Keratinocyte (primary cell): ENCODE measurements around the gene KRT84. TPM values are rescaled to one million over a fixed set of nuclear protein-coding genes. Genes with fewer than 3 reads are reported as not detected.

Source experiments
- DNase-seq: peaks from one replicate; pipeline ENCODE4 v3.0.0-alpha.2; 2011; ENCODE audit warnings: low read depth, missing footprints, low spot score
- FAIRE-seq: peaks from 2 replicates; lab custom pipeline; 2011; peaks lifted over from hg19 to GRCh38; lab: Jason Lieb, UNC
- H2AFZ ChIP-seq: 2 replicates; pipeline ENCODE4 v1.6.0; 2012; ENCODE audit warnings: low read length, control low read depth, inconsistent platforms; ENCODE audit not compliant: control insufficient read depth
- H3K27ac ChIP-seq: 2 replicates; pipeline ENCODE4 v1.5.1; 2011; ENCODE audit warnings: low read length; ENCODE audit not compliant: control insufficient read depth, insufficient read depth
- H3K27me3 ChIP-seq: 3 replicates; pipeline ENCODE4 v1.6.0; 2011; ENCODE audit warnings: low read length; ENCODE audit not compliant: control insufficient read depth, insufficient read depth; ENCODE audit errors: extremely low read depth
- H3K36me3 ChIP-seq, 2 experiments: 2 replicates in 1 of 2; 3 replicates in 1 of 2; pipeline ENCODE4 v1.5.1; 2011; ENCODE audit warnings: low read length in 2 of 2, mild to moderate bottlenecking in 1 of 2; ENCODE audit not compliant: control insufficient read depth in 2 of 2, insufficient read depth in 2 of 2; ENCODE audit errors: extremely low read depth in 1 of 2
- H3K4me1 ChIP-seq: 3 replicates; pipeline ENCODE4 v1.5.1; 2011; ENCODE audit warnings: low read length; ENCODE audit not compliant: control insufficient read depth, insufficient read depth; ENCODE audit errors: extremely low read depth
- H3K4me2 ChIP-seq: 3 replicates; pipeline ENCODE4 v1.6.0; 2011; ENCODE audit warnings: low read depth, low read length; ENCODE audit not compliant: control insufficient read depth, insufficient read depth; ENCODE audit errors: extremely low read depth
- H3K4me3 ChIP-seq, 3 experiments: fragments of 200-600 bp in 1 of 3; sonication (generic) in 1 of 3; 2 replicates in 2 of 3; 3 replicates in 1 of 3; pipeline ENCODE4 v1.5.1; 2011 to 2016; ENCODE audit warnings: low read length in 3 of 3, mild to moderate bottlenecking in 3 of 3, control low read depth in 2 of 3, inconsistent platforms in 1 of 3, low read depth in 1 of 3, mixed read lengths in 1 of 3, mixed run types in 1 of 3, moderate library complexity in 1 of 3; ENCODE audit not compliant: control insufficient read depth in 2 of 3, insufficient read depth in 2 of 3; ENCODE audit errors: extremely low read depth in 1 of 3
- H3K79me2 ChIP-seq: 2 replicates; pipeline ENCODE4 v1.6.0; 2012; ENCODE audit warnings: low read length; ENCODE audit not compliant: control insufficient read depth, insufficient read depth
- H3K9ac ChIP-seq: 3 replicates; pipeline ENCODE4 v1.6.0; 2011; ENCODE audit warnings: low read length; ENCODE audit not compliant: control insufficient read depth, insufficient read depth; ENCODE audit errors: extremely low read depth
- H3K9me1 ChIP-seq: 3 replicates; pipeline ENCODE4 v1.6.0; 2011; ENCODE audit warnings: low read length; ENCODE audit not compliant: control insufficient read depth, insufficient read depth; ENCODE audit errors: extremely low read depth
- H3K9me3 ChIP-seq: 2 replicates; pipeline ENCODE4 v1.5.1; 2012; ENCODE audit warnings: low read depth, low read length; ENCODE audit not compliant: control insufficient read depth
- H4K20me1 ChIP-seq: 3 replicates; pipeline ENCODE4 v1.6.0; 2011; ENCODE audit warnings: low read length; ENCODE audit not compliant: control insufficient read depth, insufficient read depth; ENCODE audit errors: extremely low read depth
- EZH2 ChIP-seq: IDR thresholded peaks from one replicate; pipeline ENCODE4 v1.6.1; 2012; ENCODE audit warnings: inconsistent platforms, mild to moderate bottlenecking, low read length, moderate library complexity
- dilution Hi-C: fragments of 300-500 bp; cut with MboI; formaldehyde crosslinking; loops from one replicate; pipeline ENCODE4 v1.7.0; 2020; ENCODE audit warnings: low sequenced_read_pairs; ENCODE audit not compliant: extremely low pct_ligation_motif_present
- polyA plus RNA-seq, 5 experiments: library from polyadenylated mRNA; depleted of rRNA in 3 of 5; stranded (reverse) in 3 of 5; stranded (forward) in 1 of 5; unstranded in 1 of 5; fragments of >200 nt; gene quantifications; 1 replicate in 1 of 5; 2 replicates in 3 of 5; 3 replicates in 1 of 5; pipeline versions ENCODE4 v1.2.1 to v1.2.3, GENCODE V29; 2011 to 2012; ENCODE audit warnings: missing spikeins in 2 of 5, low read depth in 1 of 5, low replicate concordance in 1 of 5
- TF ChIP-seq, protein P1 (sequence below), 3 experiments: IDR thresholded peaks in 1 of 3; conservative IDR thresholded peaks in 1 of 3; optimal IDR thresholded peaks in 1 of 3; 2 replicates in 2 of 3; 3 replicates in 1 of 3; pipeline versions ENCODE3 to v1.5.1; 2011; ENCODE audit warnings: low read length in 3 of 3, mild to moderate bottlenecking in 3 of 3, moderate library complexity in 2 of 3, control low read depth in 1 of 3, inconsistent platforms in 1 of 3; ENCODE audit not compliant: insufficient read depth in 2 of 3; ENCODE audit errors: extremely low read depth in 1 of 3

The KRT84 gene
- polyA plus RNA-seq, 1 donor (not counting 4 experiments of a cell fraction or from before 2014, with no cell fraction given): 0.10 TPM

DNA sequence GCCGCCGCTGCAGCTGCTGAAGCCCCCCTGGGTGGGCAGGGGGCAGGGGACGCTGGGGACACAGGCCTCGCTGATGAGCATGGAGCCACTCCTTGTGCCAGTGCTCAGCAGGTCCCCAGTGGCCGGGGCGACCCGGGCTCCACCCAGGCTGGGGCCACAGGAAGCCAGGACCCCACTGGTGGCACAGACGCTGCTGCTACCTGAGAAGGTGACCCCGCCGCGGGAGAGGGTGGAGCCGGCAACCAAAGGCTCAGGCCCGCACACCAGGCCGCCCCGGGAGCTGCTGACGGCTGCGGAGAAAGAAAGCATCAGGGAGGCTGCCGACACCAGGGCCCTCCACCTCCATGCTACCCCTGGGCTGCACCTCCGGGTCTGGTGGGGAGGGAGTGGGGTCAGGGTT lies 7.4 kb downstream of the KRT84 start:
- Histone ChIP-seq H3K9me1 (no peaks in the 10 kb centered on the region), H4K20me1 (no peaks in the 10 kb centered on the region), H3K27ac (no peak overlapping the region), H3K4me1 (no peaks in the 10 kb centered on the region), H3K4me3 (no peak overlapping the region), H2AFZ (no peak overlapping the region), H3K36me3 (no peaks in the 10 kb centered on the region), H3K79me2 (no peaks in the 10 kb centered on the region), H3K27me3 (no peaks in the 10 kb centered on the region), H3K4me2 (no peak overlapping the region), H3K9ac (no peak overlapping the region), H3K9me3 (no peaks in the 10 kb centered on the region)
- dilution Hi-C loops: no loop called here
- DNase-seq (no peak), FAIRE-seq (no peak)
- TF ChIP-seq, protein P1, sequence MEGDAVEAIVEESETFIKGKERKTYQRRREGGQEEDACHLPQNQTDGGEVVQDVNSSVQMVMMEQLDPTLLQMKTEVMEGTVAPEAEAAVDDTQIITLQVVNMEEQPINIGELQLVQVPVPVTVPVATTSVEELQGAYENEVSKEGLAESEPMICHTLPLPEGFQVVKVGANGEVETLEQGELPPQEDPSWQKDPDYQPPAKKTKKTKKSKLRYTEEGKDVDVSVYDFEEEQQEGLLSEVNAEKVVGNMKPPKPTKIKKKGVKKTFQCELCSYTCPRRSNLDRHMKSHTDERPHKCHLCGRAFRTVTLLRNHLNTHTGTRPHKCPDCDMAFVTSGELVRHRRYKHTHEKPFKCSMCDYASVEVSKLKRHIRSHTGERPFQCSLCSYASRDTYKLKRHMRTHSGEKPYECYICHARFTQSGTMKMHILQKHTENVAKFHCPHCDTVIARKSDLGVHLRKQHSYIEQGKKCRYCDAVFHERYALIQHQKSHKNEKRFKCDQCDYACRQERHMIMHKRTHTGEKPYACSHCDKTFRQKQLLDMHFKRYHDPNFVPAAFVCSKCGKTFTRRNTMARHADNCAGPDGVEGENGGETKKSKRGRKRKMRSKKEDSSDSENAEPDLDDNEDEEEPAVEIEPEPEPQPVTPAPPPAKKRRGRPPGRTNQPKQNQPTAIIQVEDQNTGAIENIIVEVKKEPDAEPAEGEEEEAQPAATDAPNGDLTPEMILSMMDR (optimal IDR thresholded peaks at IDR 0.05 in 1 of 3, IDR thresholded peaks at IDR 0.05 in 1 of 3, conservative IDR thresholded peaks at IDR 0.05 in 1 of 3; ENCODE audit: extremely low read depth in 1 of 3, insufficient read depth in 2 of 3, low read length in 3 of 3): no peak
- no peak for TF ChIP-seq EZH2

DNA sequence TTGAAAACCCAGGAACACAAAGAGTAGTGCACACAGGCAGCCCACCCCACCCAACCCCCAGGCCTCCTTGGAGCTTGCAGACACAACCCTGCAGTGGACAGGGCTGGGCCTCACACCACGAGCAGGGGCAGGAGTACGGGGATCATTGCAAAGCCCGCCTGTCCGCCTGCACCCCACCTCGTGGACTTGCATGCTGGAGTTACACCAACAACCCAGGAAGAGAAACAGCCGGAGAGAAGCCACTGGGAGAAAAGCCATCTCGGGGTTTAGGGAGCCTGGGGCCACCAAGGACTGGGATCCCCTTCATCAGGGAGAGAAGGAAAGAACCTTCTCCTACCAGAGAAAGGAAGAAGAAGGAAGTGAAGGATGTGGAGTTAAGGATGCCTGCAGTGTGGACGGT lies 8.2 kb downstream of the KRT84 start:
- Histone ChIP-seq H3K4me1 (no peaks in the 10 kb centered on the region), H3K4me3 (no peak overlapping the region), H4K20me1 (no peaks in the 10 kb centered on the region), H3K79me2 (no peaks in the 10 kb centered on the region), H3K27ac (no peak overlapping the region), H3K9me3 (no peaks in the 10 kb centered on the region), H2AFZ (no peak overlapping the region), H3K27me3 (no peaks in the 10 kb centered on the region), H3K4me2 (no peak overlapping the region), H3K9ac (no peak overlapping the region), H3K9me1 (no peaks in the 10 kb centered on the region), H3K36me3 (no peaks in the 10 kb centered on the region)
- DNase-seq: no peak
- TF ChIP-seq, protein P1 (optimal IDR thresholded peaks at IDR 0.05 in 1 of 3, IDR thresholded peaks at IDR 0.05 in 1 of 3, conservative IDR thresholded peaks at IDR 0.05 in 1 of 3; ENCODE audit: extremely low read depth in 1 of 3, insufficient read depth in 2 of 3, low read length in 3 of 3): no peak
- TF ChIP-seq EZH2: no peak
- FAIRE-seq: no peak
- dilution Hi-C loops: no loop called here
